Measurements from ENCODE around the gene FBXL7. TPM values are rescaled to one million over a fixed set of nuclear protein-coding genes. Genes with fewer than 3 reads are reported as not detected.

The FBXL7 gene
- total and polyA plus RNA-seq, 2 of the 8 experiments (the other 6 are each of a cell fraction or from before 2014, with no cell fraction given): 17.7 to 17.8 TPM

GRCh38 chr5:15946026-15946425 is 446.0 kb downstream of the FBXL7 start:
- no peak for DNase-seq (ENCODE audit: low read depth in 1 of 2, low spot score in 2 of 2)
- Histone ChIP-seq H2BK5ac (ENCODE audit: low read depth, low read length) (no peak overlapping the region), H3K36me3 (ENCODE audit: control insufficient read depth in 2 of 4, insufficient read depth in 4 of 4, low read length in 3 of 4) (no peaks in the 10 kb centered on the region), H3K9ac (replicated peaks in 1 of 4; ENCODE audit: extremely low read depth in 1 of 4, low read depth in 3 of 4, low read length in 3 of 4) (no peak overlapping the region), H3K27me3 (replicated peaks in 1 of 4; ENCODE audit: control insufficient read depth in 3 of 4, extremely low read depth in 1 of 4, insufficient read depth in 3 of 4, low read length in 3 of 4) (no peaks in the 10 kb centered on the region), H3K14ac (ENCODE audit: insufficient read length) (no peak overlapping the region), H3K79me1 (ENCODE audit: low read depth, low read length) (no peaks in the 10 kb centered on the region), H3K18ac (ENCODE audit: extremely low read depth, low read length) (no peak overlapping the region), H4K20me1 (replicated peaks in 1 of 2; ENCODE audit: control insufficient read depth in 1 of 2, insufficient read depth in 2 of 2, low read length in 2 of 2) (no peaks in the 10 kb centered on the region), H3K4ac (replicated peaks; ENCODE audit: insufficient read length, low read depth, low read length) (peak overlapping the region; percentile 76), H2BK12ac (ENCODE audit: low read depth, low read length) (no peak overlapping the region), H4K91ac (replicated peaks; ENCODE audit: insufficient read length, low read length) (no peak overlapping the region), H2AK5ac (ENCODE audit: low read depth, low read length) (no peak overlapping the region), H3K79me2 (ENCODE audit: control insufficient read depth in 1 of 2, insufficient read depth in 2 of 2, low read length in 2 of 2) (no peaks in the 10 kb centered on the region), H3K9me3 (ENCODE audit: insufficient read depth in 2 of 2, low read depth in 1 of 2, low read length in 1 of 2) (no peaks in the 10 kb centered on the region), H2BK15ac (ENCODE audit: low read length) (no peak overlapping the region), H4K5ac (ENCODE audit: insufficient read length, low read depth, low read length) (no peak overlapping the region), H2BK20ac (ENCODE audit: low read length) (no peak overlapping the region), H2BK120ac (replicated peaks; ENCODE audit: low read depth, low read length) (no peak overlapping the region), H3K56ac (replicated peaks; ENCODE audit: insufficient read length, low read depth, low read length) (no peak overlapping the region), H3K23me2 (ENCODE audit: low read depth, low read length) (no peaks in the 10 kb centered on the region; the same call in 1 of the 2 replicates), H3K4me3 (ENCODE audit: extremely low read depth in 1 of 4, insufficient read depth in 2 of 4, low read depth in 3 of 4, low read length in 4 of 4) (no peak overlapping the region), H3K27ac (ENCODE audit: low read depth, low read length) (no peak overlapping the region), H2AFZ (ENCODE audit: low read length) (no peak overlapping the region), H3K23ac (ENCODE audit: insufficient read length) (no peak overlapping the region), H3K4me2 (ENCODE audit: insufficient read depth in 1 of 2, low read depth in 2 of 2, low read length in 2 of 2) (no peak overlapping the region), H3K4me1 (replicated peaks in 1 of 4; ENCODE audit: control insufficient read depth in 3 of 4, insufficient read depth in 4 of 4, low read length in 3 of 4) (no peaks in the 10 kb centered on the region), H4K8ac (ENCODE audit: extremely low read depth, insufficient read depth, low read length) (no peak overlapping the region)
- CTCF ChIA-PET (ENCODE audit: partially characterized antibody): interaction anchor here (1.0 kb wide), 1 partner anchor 39 kb away, joined by 3 read pairs; no protein-coding TSS in a partner anchor
- no peak for FAIRE-seq
- POLR2A ChIA-PET (ENCODE audit: partially characterized antibody): no interaction called here
- WGBS, 2 experiments (ENCODE audit: extremely low coverage in 1 of 2, insufficient coverage in 1 of 2, insufficient read length in 1 of 2, insufficient replicate concordance in 2 of 2, low coverage in 1 of 2, low lambda C conversion rate in 2 of 2, missing lambda C conversion rate in 1 of 2): 97% methylated on average over 3 of the region's 3 CpGs; no CpG with 5 or more reads in 1 of the 2 experiments

Measured in H1 (cell line).